K562 (cell line): Measurements from ENCODE around the gene TFAM. TPM values are rescaled to one million over a fixed set of nuclear protein-coding genes. Genes with fewer than 3 reads are reported as not detected.
A peak's percentile ranks its signal among the peaks of the same experiment; 100 is the strongest.

Source experiments
- ATF1 ChIP-seq, 2 experiments: fragments of 450-650 bp in 1 of 2; IDR thresholded peaks; 2 replicates each; pipeline ENCODE4 v1.6.1; 2016; ENCODE audit warnings: missing compliant biosample characterization in 1 of 2, missing genetic modification characterization in 1 of 2
- BCL6 ChIP-seq: fragments of 250-450 bp; sonication (Bioruptor Pico); IDR thresholded peaks from 2 replicates; pipeline ENCODE4 v1.4.0; 2020
- CBFB ChIP-seq: sonication (generic); formaldehyde crosslinking; IDR thresholded peaks from 2 replicates; pipeline ENCODE4 v1.4.0; 2020; ENCODE audit warnings: mild to moderate bottlenecking, missing genetic modification reagents
- CEBPG ChIP-seq, 3 experiments: fragments of 200-800 bp in 1 of 3; sonication (Bioruptor generic) in 1 of 3; sonication (generic) in 1 of 3; formaldehyde crosslinking in 1 of 3; IDR thresholded peaks in 2 of 3; conservative IDR thresholded peaks in 1 of 3; 2 replicates each; pipeline versions ENCODE4 v1.6.1 to v1.8.0; 2016 to 2022; ENCODE audit warnings: missing compliant biosample characterization in 2 of 3, missing genetic modification characterization in 2 of 3, mild to moderate bottlenecking in 1 of 3, missing genetic modification reagents in 1 of 3
- ESRRB ChIP-seq: fragments of 250-450 bp; sonication (Bioruptor Pico); IDR thresholded peaks from 2 replicates; pipeline ENCODE4 v1.5.0; 2020; ENCODE audit warnings: mild to moderate bottlenecking, moderate library complexity, borderline replicate concordance
- HNRNPH1 ChIP-seq: fragments of 200-400 bp; formaldehyde crosslinking; optimal IDR thresholded peaks from 2 replicates; pipeline ENCODE3; 2017; ENCODE audit warnings: low read depth, mild to moderate bottlenecking, low read length, moderate library complexity
- MAFG ChIP-seq: fragments of 450-650 bp; conservative IDR thresholded peaks from 2 replicates; pipeline ENCODE4 v1.6.1; 2016; ENCODE audit warnings: missing genetic modification characterization, missing compliant biosample characterization
- MED1 ChIP-seq: sonication (generic); formaldehyde crosslinking; IDR thresholded peaks from 2 replicates; pipeline ENCODE4 v1.8.1; 2023; ENCODE audit warnings: missing genetic modification reagents, borderline replicate concordance
- NFIC ChIP-seq: fragments of 450-650 bp; IDR thresholded peaks from 2 replicates; pipeline ENCODE4 v1.6.1; 2017; ENCODE audit warnings: mild to moderate bottlenecking, inconsistent platforms
- NUFIP1 ChIP-seq: fragments of 450-650 bp; IDR thresholded peaks from 2 replicates; pipeline ENCODE4 v1.6.1; 2018; ENCODE audit not compliant: partially characterized antibody
- POLR2AphosphoS2 ChIP-seq: IDR thresholded peaks from 2 replicates; pipeline ENCODE4 v1.6.1; 2012; ENCODE audit warnings: low read length, improper control_type of control experiment
- ZFX ChIP-seq: sonication (generic); formaldehyde crosslinking; IDR thresholded peaks from 2 replicates; pipeline ENCODE4 v1.8.0; 2022; ENCODE audit warnings: mild to moderate bottlenecking, missing genetic modification reagents, moderate library complexity
- ZNF217 ChIP-seq: sonication (generic); formaldehyde crosslinking; IDR thresholded peaks from 2 replicates; pipeline ENCODE4 v1.8.0; 2022; ENCODE audit warnings: mild to moderate bottlenecking, missing genetic modification reagents
- ZNF316 ChIP-seq: fragments of 450-650 bp; IDR thresholded peaks from 2 replicates; pipeline ENCODE4 v1.6.1; 2016
- ZNF766 ChIP-seq: fragments of 200-800 bp; sonication (Bioruptor generic); conservative IDR thresholded peaks from 2 replicates; pipeline ENCODE4 v1.6.1; 2016; ENCODE audit warnings: missing genetic modification characterization, missing compliant biosample characterization
- polyA plus RNA-seq, 8 experiments: library from polyadenylated mRNA; depleted of rRNA in 4 of 8; stranded (reverse) in 5 of 8; unstranded in 3 of 8; fragments of >200 nt; fragmentation: Nextera tagmentation in 2 of 8; fragmentation: Illumina TruSeq in 1 of 8; extraction: Ambion mirVana in 2 of 8; extraction: Trizol in 1 of 8; gene quantifications; 2 replicates each; pipeline versions ENCODE4 v1.2.1 to v1.2.3, GENCODE V29; 2011 to 2014; ENCODE audit warnings: inconsistent platforms in 1 of 8, missing spikeins in 1 of 8
- total RNA-seq, 7 experiments: library from RNA; depleted of rRNA in 6 of 7; stranded (reverse); fragments of >200 nt in 6 of 7; fragmentation: Illumina TruSeq in 2 of 7; extraction: Trizol in 2 of 7; gene quantifications; 2 replicates each; pipeline versions ENCODE4 v1.2.1 to v1.2.3, GENCODE V29; 2011 to 2021; ENCODE audit warnings: low replicate concordance in 1 of 7
- TF ChIP-seq, protein P1 (sequence below): fragments of 250-450 bp; sonication (Bioruptor Pico); IDR thresholded peaks from 2 replicates; pipeline ENCODE4 v1.9.0; 2021; ENCODE audit warnings: mild to moderate bottlenecking, inconsistent platforms
- TF ChIP-seq, protein P2 (sequence below): fragments of 250-450 bp; sonication (Bioruptor Pico); IDR thresholded peaks from 2 replicates; pipeline ENCODE4 v1.4.0; 2020

TFAM gene
- total and polyA plus RNA-seq, 9 of the 15 experiments (the other 6 are each of a cell fraction or from before 2014, with no cell fraction given), result 74.3 to 227 (median 155) TPM

DNA sequence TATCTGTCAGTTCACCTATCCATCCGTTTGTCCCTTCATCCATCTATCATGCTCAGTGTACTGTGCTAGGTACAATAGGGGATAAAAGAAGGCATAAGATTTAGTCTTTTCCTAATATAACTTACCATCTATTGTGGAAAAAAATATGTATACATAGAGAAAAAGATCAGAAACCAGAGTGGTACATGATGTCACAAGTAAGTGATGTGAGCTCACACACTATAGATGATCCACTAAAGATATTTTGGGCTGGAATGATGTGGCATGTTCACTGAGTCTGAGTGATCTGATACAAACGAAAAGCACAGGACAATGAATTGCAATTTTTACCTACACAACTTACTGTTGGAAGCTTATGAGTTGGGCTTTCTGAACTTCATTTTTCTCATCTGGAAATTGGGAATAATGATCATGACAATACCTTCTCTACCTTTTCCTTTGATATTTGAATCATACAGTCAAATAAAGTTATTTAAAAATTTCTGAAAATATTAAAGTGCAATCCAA lies 2.7 kb upstream of the TFAM start (continued):
- TF ChIP-seq MAFG (tag) (peak; percentile 71), NUFIP1 (no peak), ZNF316 (peak; percentile 47; the same call in 1 of the 2 replicates), ZNF217 (CRISPR knock-in tag) (no peak), BCL6 (CRISPR knock-in tag) (no peak), ZNF766 (CRISPR knock-in tag) (no peak), ATF1 (CRISPR knock-in tag; IDR thresholded peaks at IDR 0.05) (no peak), ATF1 (tag; IDR thresholded peaks at IDR 0.05) (peak; percentile 61), POLR2AphosphoS2 (no peak), ZFX (CRISPR knock-in tag) (no peak), NFIC (no peak), CBFB (CRISPR knock-in tag) (no peak), HNRNPH1 (no peak), CEBPG (CRISPR knock-in tag; IDR thresholded peaks at IDR 0.05) (no peak), CEBPG (tag; conservative IDR thresholded peaks at IDR 0.05 in 1 of 2, IDR thresholded peaks at IDR 0.05 in 1 of 2) (no peak), MED1 (no peak), ESRRB (no peak)
- TF ChIP-seq, protein P1, sequence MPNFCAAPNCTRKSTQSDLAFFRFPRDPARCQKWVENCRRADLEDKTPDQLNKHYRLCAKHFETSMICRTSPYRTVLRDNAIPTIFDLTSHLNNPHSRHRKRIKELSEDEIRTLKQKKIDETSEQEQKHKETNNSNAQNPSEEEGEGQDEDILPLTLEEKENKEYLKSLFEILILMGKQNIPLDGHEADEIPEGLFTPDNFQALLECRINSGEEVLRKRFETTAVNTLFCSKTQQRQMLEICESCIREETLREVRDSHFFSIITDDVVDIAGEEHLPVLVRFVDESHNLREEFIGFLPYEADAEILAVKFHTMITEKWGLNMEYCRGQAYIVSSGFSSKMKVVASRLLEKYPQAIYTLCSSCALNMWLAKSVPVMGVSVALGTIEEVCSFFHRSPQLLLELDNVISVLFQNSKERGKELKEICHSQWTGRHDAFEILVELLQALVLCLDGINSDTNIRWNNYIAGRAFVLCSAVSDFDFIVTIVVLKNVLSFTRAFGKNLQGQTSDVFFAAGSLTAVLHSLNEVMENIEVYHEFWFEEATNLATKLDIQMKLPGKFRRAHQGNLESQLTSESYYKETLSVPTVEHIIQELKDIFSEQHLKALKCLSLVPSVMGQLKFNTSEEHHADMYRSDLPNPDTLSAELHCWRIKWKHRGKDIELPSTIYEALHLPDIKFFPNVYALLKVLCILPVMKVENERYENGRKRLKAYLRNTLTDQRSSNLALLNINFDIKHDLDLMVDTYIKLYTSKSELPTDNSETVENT (CRISPR knock-in tag), result no peak
- TF ChIP-seq, protein P2, sequence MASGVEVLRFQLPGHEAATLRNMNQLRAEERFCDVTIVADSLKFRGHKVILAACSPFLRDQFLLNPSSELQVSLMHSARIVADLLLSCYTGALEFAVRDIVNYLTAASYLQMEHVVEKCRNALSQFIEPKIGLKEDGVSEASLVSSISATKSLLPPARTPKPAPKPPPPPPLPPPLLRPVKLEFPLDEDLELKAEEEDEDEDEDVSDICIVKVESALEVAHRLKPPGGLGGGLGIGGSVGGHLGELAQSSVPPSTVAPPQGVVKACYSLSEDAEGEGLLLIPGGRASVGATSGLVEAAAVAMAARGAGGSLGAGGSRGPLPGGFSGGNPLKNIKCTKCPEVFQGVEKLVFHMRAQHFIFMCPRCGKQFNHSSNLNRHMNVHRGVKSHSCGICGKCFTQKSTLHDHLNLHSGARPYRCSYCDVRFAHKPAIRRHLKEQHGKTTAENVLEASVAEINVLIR (CRISPR knock-in tag), result no peak
